K562 (cell line): ENCODE measurements around the gene FAM200A. TPM values are rescaled to one million over a fixed set of nuclear protein-coding genes. Genes with fewer than 3 reads are reported as not detected.

Experiments
- COPS2 ChIP-seq: fragments of 450-650 bp; conservative IDR thresholded peaks from 2 replicates; pipeline ENCODE4 v1.6.1; 2016; ENCODE audit warnings: mild to moderate bottlenecking, moderate library complexity
- DIDO1 ChIP-seq: fragments of 450-650 bp; IDR thresholded peaks from 2 replicates; pipeline ENCODE4 v1.6.1; 2016; ENCODE audit warnings: low read depth, missing biosample characterization, missing genetic modification characterization
- HNRNPK ChIP-seq: fragments of 200-400 bp; formaldehyde crosslinking; IDR thresholded peaks from one replicate; pipeline ENCODE4 v1.6.1; 2018; ENCODE audit warnings: mild to moderate bottlenecking, low read depth, low read length; ENCODE audit not compliant: poor library complexity, severe bottlenecking
- MEIS2 ChIP-seq: fragments of 450-650 bp; IDR thresholded peaks from 2 replicates; pipeline ENCODE4 v1.6.1; 2014; ENCODE audit warnings: mild to moderate bottlenecking; ENCODE audit not compliant: partially characterized antibody
- RAD51 ChIP-seq: fragments of 450-650 bp; IDR thresholded peaks from 2 replicates; pipeline ENCODE4 v1.7.1; 2016; ENCODE audit warnings: low read depth, mild to moderate bottlenecking, borderline replicate concordance
- SIRT6 ChIP-seq: IDR thresholded peaks from one replicate; pipeline ENCODE4 v1.6.1; 2012; ENCODE audit warnings: low read depth, mild to moderate bottlenecking, control low read depth, inconsistent platforms, low read length, moderate library complexity
- TCF3 ChIP-seq: sonication (generic); formaldehyde crosslinking; IDR thresholded peaks from 2 replicates; pipeline ENCODE4 v1.4.0; 2020; ENCODE audit warnings: mild to moderate bottlenecking, missing genetic modification reagents
- TCFL5 ChIP-seq: fragments of 250-450 bp; sonication (Bioruptor Pico); conservative IDR thresholded peaks from 2 replicates; pipeline ENCODE4 v1.6.1; 2021; ENCODE audit warnings: mild to moderate bottlenecking, moderate library complexity, matching md5 sums
- ZNF41 ChIP-seq: fragments of 250-450 bp; sonication (Bioruptor Pico); conservative IDR thresholded peaks from 2 replicates; pipeline ENCODE4 v1.4.0; 2020; ENCODE audit warnings: mild to moderate bottlenecking
- polyA plus RNA-seq, 8 experiments: library from polyadenylated mRNA; depleted of rRNA in 4 of 8; stranded (reverse) in 5 of 8; unstranded in 3 of 8; fragments of >200 nt; fragmentation: Nextera tagmentation in 2 of 8; fragmentation: Illumina TruSeq in 1 of 8; extraction: Ambion mirVana in 2 of 8; extraction: Trizol in 1 of 8; gene quantifications; 2 replicates each; pipeline versions ENCODE4 v1.2.1 to v1.2.3, GENCODE V29; 2011 to 2014; ENCODE audit warnings: inconsistent platforms in 1 of 8, missing spikeins in 1 of 8
- total RNA-seq, 7 experiments: library from RNA; depleted of rRNA in 6 of 7; stranded (reverse); fragments of >200 nt in 6 of 7; fragmentation: Illumina TruSeq in 2 of 7; extraction: Trizol in 2 of 7; gene quantifications; 2 replicates each; pipeline versions ENCODE4 v1.2.1 to v1.2.3, GENCODE V29; 2011 to 2021; ENCODE audit warnings: low replicate concordance in 1 of 7
- TF ChIP-seq, protein P1 (sequence below), 2 experiments: IDR thresholded peaks in 1 of 2; conservative IDR thresholded peaks in 1 of 2; 2 replicates each; pipeline ENCODE4 v1.6.1; 2016; ENCODE audit warnings: low read depth in 2 of 2, mild to moderate bottlenecking in 1 of 2, missing compliant biosample characterization in 1 of 2, missing genetic modification characterization in 1 of 2, moderate library complexity in 1 of 2
- TF ChIP-seq, protein P2 (sequence below): sonication (generic); formaldehyde crosslinking; IDR thresholded peaks from 2 replicates; pipeline ENCODE4 v1.8.0; 2022; ENCODE audit warnings: missing genetic modification reagents, mild to moderate bottlenecking, borderline replicate concordance
- TF ChIP-seq, protein P3 (sequence below): fragments of 450-650 bp; IDR thresholded peaks from 2 replicates; pipeline ENCODE4 v1.6.1; 2016; ENCODE audit warnings: mild to moderate bottlenecking
- TF ChIP-seq, protein P4 (sequence below): IDR thresholded peaks from 2 replicates; pipeline ENCODE4 v1.6.1; 2011; ENCODE audit warnings: borderline replicate concordance, low read depth, mild to moderate bottlenecking, moderate library complexity, low read length; ENCODE audit not compliant: insufficient read depth, poor library complexity, severe bottlenecking
- TF ChIP-seq, protein P5 (sequence below), 2 experiments: fragments of 450-650 bp; conservative IDR thresholded peaks; 2 replicates each; pipeline ENCODE4 v1.6.1; 2017; ENCODE audit warnings: mild to moderate bottlenecking in 2 of 2, moderate library complexity in 2 of 2
- TF ChIP-seq, protein P6 (sequence below): IDR thresholded peaks from 2 replicates; pipeline ENCODE4 v1.6.1; 2012; ENCODE audit warnings: low read depth, low read length, improper control_type of control experiment, borderline replicate concordance

The FAM200A gene
- total and polyA plus RNA-seq, 9 of the 15 experiments (the other 6 are each of a cell fraction or from before 2014, with no cell fraction given) = 3.3 to 11.2 (median 8.3) TPM

GRCh38 chr7:99557196-99557607 is 5.3 kb upstream of the FAM200A start (continued):
- TF ChIP-seq SIRT6 (no peak), MEIS2 (peak; percentile 49), COPS2 (no peak), TCF3 (no peak), DIDO1 (tag) (no peak), RAD51 (no peak), TCFL5 (CRISPR knock-in tag) (no peak), ZNF41 (CRISPR knock-in tag) (no peak), HNRNPK (no peak)
- TF ChIP-seq, protein P1, sequence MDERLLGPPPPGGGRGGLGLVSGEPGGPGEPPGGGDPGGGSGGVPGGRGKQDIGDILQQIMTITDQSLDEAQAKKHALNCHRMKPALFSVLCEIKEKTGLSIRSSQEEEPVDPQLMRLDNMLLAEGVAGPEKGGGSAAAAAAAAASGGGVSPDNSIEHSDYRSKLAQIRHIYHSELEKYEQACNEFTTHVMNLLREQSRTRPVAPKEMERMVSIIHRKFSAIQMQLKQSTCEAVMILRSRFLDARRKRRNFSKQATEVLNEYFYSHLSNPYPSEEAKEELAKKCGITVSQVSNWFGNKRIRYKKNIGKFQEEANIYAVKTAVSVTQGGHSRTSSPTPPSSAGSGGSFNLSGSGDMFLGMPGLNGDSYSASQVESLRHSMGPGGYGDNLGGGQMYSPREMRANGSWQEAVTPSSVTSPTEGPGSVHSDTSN (CRISPR knock-in tag; IDR thresholded peaks at IDR 0.05; ENCODE audit: low read depth) = no peak
- TF ChIP-seq, protein P1 (tag; conservative IDR thresholded peaks at IDR 0.05; ENCODE audit: low read depth) = peak; percentile 37; the same call in 1 of the 2 replicates
- TF ChIP-seq, protein P2, sequence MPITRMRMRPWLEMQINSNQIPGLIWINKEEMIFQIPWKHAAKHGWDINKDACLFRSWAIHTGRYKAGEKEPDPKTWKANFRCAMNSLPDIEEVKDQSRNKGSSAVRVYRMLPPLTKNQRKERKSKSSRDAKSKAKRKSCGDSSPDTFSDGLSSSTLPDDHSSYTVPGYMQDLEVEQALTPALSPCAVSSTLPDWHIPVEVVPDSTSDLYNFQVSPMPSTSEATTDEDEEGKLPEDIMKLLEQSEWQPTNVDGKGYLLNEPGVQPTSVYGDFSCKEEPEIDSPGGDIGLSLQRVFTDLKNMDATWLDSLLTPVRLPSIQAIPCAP = peak; percentile 60; the same call in 1 of the 2 replicates
- TF ChIP-seq, protein P3, sequence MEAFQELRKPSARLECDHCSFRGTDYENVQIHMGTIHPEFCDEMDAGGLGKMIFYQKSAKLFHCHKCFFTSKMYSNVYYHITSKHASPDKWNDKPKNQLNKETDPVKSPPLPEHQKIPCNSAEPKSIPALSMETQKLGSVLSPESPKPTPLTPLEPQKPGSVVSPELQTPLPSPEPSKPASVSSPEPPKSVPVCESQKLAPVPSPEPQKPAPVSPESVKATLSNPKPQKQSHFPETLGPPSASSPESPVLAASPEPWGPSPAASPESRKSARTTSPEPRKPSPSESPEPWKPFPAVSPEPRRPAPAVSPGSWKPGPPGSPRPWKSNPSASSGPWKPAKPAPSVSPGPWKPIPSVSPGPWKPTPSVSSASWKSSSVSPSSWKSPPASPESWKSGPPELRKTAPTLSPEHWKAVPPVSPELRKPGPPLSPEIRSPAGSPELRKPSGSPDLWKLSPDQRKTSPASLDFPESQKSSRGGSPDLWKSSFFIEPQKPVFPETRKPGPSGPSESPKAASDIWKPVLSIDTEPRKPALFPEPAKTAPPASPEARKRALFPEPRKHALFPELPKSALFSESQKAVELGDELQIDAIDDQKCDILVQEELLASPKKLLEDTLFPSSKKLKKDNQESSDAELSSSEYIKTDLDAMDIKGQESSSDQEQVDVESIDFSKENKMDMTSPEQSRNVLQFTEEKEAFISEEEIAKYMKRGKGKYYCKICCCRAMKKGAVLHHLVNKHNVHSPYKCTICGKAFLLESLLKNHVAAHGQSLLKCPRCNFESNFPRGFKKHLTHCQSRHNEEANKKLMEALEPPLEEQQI = 0 out of 2 replicates have a peak, but pooled peaks have one; percentile 29
- TF ChIP-seq, protein P4, sequence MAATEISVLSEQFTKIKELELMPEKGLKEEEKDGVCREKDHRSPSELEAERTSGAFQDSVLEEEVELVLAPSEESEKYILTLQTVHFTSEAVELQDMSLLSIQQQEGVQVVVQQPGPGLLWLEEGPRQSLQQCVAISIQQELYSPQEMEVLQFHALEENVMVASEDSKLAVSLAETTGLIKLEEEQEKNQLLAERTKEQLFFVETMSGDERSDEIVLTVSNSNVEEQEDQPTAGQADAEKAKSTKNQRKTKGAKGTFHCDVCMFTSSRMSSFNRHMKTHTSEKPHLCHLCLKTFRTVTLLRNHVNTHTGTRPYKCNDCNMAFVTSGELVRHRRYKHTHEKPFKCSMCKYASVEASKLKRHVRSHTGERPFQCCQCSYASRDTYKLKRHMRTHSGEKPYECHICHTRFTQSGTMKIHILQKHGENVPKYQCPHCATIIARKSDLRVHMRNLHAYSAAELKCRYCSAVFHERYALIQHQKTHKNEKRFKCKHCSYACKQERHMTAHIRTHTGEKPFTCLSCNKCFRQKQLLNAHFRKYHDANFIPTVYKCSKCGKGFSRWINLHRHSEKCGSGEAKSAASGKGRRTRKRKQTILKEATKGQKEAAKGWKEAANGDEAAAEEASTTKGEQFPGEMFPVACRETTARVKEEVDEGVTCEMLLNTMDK = no peak
- TF ChIP-seq, protein P5, sequence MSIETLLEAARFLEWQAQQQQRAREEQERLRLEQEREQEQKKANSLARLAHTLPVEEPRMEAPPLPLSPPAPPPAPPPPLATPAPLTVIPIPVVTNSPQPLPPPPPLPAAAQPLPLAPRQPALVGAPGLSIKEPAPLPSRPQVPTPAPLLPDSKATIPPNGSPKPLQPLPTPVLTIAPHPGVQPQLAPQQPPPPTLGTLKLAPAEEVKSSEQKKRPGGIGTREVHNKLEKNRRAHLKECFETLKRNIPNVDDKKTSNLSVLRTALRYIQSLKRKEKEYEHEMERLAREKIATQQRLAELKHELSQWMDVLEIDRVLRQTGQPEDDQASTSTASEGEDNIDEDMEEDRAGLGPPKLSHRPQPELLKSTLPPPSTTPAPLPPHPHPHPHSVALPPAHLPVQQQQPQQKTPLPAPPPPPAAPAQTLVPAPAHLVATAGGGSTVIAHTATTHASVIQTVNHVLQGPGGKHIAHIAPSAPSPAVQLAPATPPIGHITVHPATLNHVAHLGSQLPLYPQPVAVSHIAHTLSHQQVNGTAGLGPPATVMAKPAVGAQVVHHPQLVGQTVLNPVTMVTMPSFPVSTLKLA (conservative IDR thresholded peaks at IDR 0.05) = no peak; a peak in 1 of 4 replicates
- TF ChIP-seq, protein P6, sequence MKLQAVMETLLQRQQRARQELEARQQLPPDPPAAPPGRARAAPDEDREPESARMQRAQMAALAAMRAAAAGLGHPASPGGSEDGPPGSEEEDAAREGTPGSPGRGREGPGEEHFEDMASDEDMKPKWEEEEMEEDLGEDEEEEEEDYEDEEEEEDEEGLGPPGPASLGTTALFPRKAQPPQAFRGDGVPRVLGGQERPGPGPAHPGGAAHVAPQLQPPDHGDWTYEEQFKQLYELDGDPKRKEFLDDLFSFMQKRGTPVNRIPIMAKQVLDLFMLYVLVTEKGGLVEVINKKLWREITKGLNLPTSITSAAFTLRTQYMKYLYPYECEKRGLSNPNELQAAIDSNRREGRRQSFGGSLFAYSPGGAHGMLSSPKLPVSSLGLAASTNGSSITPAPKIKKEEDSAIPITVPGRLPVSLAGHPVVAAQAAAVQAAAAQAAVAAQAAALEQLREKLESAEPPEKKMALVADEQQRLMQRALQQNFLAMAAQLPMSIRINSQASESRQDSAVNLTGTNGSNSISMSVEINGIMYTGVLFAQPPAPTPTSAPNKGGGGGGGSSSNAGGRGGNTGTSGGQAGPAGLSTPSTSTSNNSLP = no peak
